CD14-positive monocyte (primary cell): ENCODE data around the gene TRAFD1. TPM values are rescaled to one million over a fixed set of nuclear protein-coding genes. Genes with fewer than 3 reads are reported as not detected.

Experiments used
- DNase-seq, 3 donors: peaks; one replicate each; pipeline ENCODE4 v3.0.0-alpha.2; 2011 to 2022
- H2AFZ ChIP-seq: 2 replicates; pipeline ENCODE4 v1.6.0; 2012; ENCODE audit warnings: mild to moderate bottlenecking, low read depth, low read length, inconsistent platforms; ENCODE audit not compliant: insufficient read depth, poor library complexity, severe bottlenecking
- H3K27ac ChIP-seq, 2 donors: 1 replicate in 1 of 2; 2 replicates in 1 of 2; pipeline ENCODE4 v1.5.1; 2012 to 2013; ENCODE audit warnings: low read length in 2 of 2, control low read depth in 1 of 2, inconsistent platforms in 1 of 2, low read depth in 1 of 2, mild to moderate bottlenecking in 1 of 2
- H3K27me3 ChIP-seq, 2 donors: one replicate each; pipeline versions ENCODE4 v1.6.0 to v1.6.1; 2011 to 2013; ENCODE audit warnings: low read length in 2 of 2; ENCODE audit not compliant: control insufficient read depth in 2 of 2, insufficient read depth in 2 of 2
- H3K36me3 ChIP-seq, 2 donors: replicated peaks in 1 of 2; 1 replicate in 1 of 2; 2 replicates in 1 of 2; pipeline versions ENCODE4 v1.5.1 to v1.6.1; 2012 to 2013; ENCODE audit warnings: low read length in 2 of 2, control low read depth in 1 of 2, inconsistent platforms in 1 of 2, mild to moderate bottlenecking in 1 of 2; ENCODE audit not compliant: insufficient read depth in 2 of 2, control insufficient read depth in 1 of 2
- H3K4me1 ChIP-seq, 2 donors: 1 replicate in 1 of 2; 2 replicates in 1 of 2; pipeline versions ENCODE4 v1.5.1 to v1.6.1; 2012 to 2013; ENCODE audit warnings: low read length in 2 of 2, control low read depth in 1 of 2, inconsistent platforms in 1 of 2, mild to moderate bottlenecking in 1 of 2, moderate library complexity in 1 of 2; ENCODE audit not compliant: insufficient read depth in 2 of 2, control insufficient read depth in 1 of 2
- H3K4me2 ChIP-seq: replicated peaks from 2 replicates; pipeline ENCODE3; 2012; ENCODE audit warnings: low read length, moderate library complexity, mild to moderate bottlenecking; ENCODE audit not compliant: poor library complexity, severe bottlenecking; ENCODE audit errors: extremely low read depth
- H3K4me3 ChIP-seq, 3 experiments: fragments of 200-600 bp in 1 of 3; sonication (generic) in 1 of 3; replicated peaks in 1 of 3; 1 replicate in 2 of 3; 2 replicates in 1 of 3; pipeline ENCODE4 v1.5.1; 2011 to 2013; ENCODE audit warnings: low read length in 3 of 3, mild to moderate bottlenecking in 3 of 3, control low read depth in 2 of 3, low read depth in 2 of 3, inconsistent platforms in 1 of 3, moderate library complexity in 1 of 3
- H3K79me2 ChIP-seq: 2 replicates; pipeline ENCODE4 v1.6.0; 2012; ENCODE audit warnings: mild to moderate bottlenecking, control low read depth, inconsistent platforms, low read length, moderate library complexity; ENCODE audit not compliant: insufficient read depth
- H3K9ac ChIP-seq: 2 replicates; pipeline ENCODE4 v1.6.0; 2017; ENCODE audit warnings: low read length, mild to moderate bottlenecking; ENCODE audit not compliant: insufficient read depth, poor library complexity, severe bottlenecking
- H3K9me3 ChIP-seq, 2 donors: replicated peaks in 1 of 2; 1 replicate in 1 of 2; 2 replicates in 1 of 2; pipeline versions ENCODE4 v1.5.1 to v1.6.1; 2012 to 2013; ENCODE audit warnings: low read length in 2 of 2, control low read depth in 1 of 2; ENCODE audit not compliant: control insufficient read depth in 1 of 2, insufficient read depth in 1 of 2
- H4K20me1 ChIP-seq: 2 replicates; pipeline ENCODE4 v1.6.0; 2012; ENCODE audit warnings: mild to moderate bottlenecking, low read length, control low read depth, moderate library complexity; ENCODE audit not compliant: insufficient read depth
- H3K27ac Mint-ChIP-seq, 7 donors: one replicate each; pipeline ENCODE4 v1.8.0; 2020; ENCODE audit warnings: mild to moderate bottlenecking in 7 of 7, mixed read lengths in 7 of 7, moderate library complexity in 6 of 7, inconsistent platforms in 2 of 7
- H3K27me3 Mint-ChIP-seq, 3 donors: one replicate each; pipeline ENCODE4 v1.8.0; 2021 to 2022; ENCODE audit warnings: low read depth in 3 of 3, mild to moderate bottlenecking in 3 of 3, mixed read lengths in 3 of 3, moderate library complexity in 3 of 3, inconsistent platforms in 1 of 3
- H3K36me3 Mint-ChIP-seq, 2 donors: one replicate each; pipeline ENCODE4 v1.8.0; 2020; ENCODE audit warnings: mixed read lengths in 2 of 2, inconsistent platforms in 1 of 2, mild to moderate bottlenecking in 1 of 2
- H3K4me1 Mint-ChIP-seq: one replicate; pipeline ENCODE4 v1.8.0; 2020; ENCODE audit warnings: mild to moderate bottlenecking, mixed read lengths
- H3K4me3 Mint-ChIP-seq, 2 donors: one replicate each; pipeline ENCODE4 v1.8.0; 2020; ENCODE audit warnings: mild to moderate bottlenecking in 2 of 2, mixed read lengths in 2 of 2, moderate library complexity in 1 of 2
- H3K9me3 Mint-ChIP-seq, 7 donors: one replicate each; pipeline ENCODE4 v1.8.0; 2020 to 2022; ENCODE audit warnings: mixed read lengths in 7 of 7, mild to moderate bottlenecking in 6 of 7, moderate library complexity in 6 of 7, inconsistent platforms in 2 of 7
- WGBS: methylation state at CpG from one replicate; pipeline ENCODE4 v1.1.5; 2013; ENCODE audit warnings: missing lambda C conversion rate; ENCODE audit not compliant: insufficient coverage; 5-methylcytosine and 5-hydroxymethylcytosine counted together
- intact Hi-C, 2 donors: fragments of 100-400 bp; cut with micrococcal nuclease; formaldehyde crosslinking; loops; one replicate each; pipeline versions ENCODE4 v1.15.0 to v1.15.1; 2023
- polyA plus RNA-seq, 3 donors: library from polyadenylated mRNA; depleted of rRNA in 1 of 3; unstranded in 2 of 3; stranded (reverse) in 1 of 3; fragments of 300-500 nt in 2 of 3; fragments of >200 nt in 1 of 3; fragmentation: Illumina TruSeq in 2 of 3; gene quantifications; 1 replicate in 2 of 3; 2 replicates in 1 of 3; pipeline ENCODE4 v1.2.3, GENCODE V29; 2012 to 2021
- TF ChIP-seq, protein P1 (sequence below): fragments of 200-600 bp; IDR thresholded peaks from one replicate; pipeline ENCODE4 v1.8.0; 2022; ENCODE audit warnings: antibody characterized with exemption, mild to moderate bottlenecking

TRAFD1 gene
- polyA plus RNA-seq, 3 donors, result 35.2 to 83.6 (median 82.3) TPM

DNA sequence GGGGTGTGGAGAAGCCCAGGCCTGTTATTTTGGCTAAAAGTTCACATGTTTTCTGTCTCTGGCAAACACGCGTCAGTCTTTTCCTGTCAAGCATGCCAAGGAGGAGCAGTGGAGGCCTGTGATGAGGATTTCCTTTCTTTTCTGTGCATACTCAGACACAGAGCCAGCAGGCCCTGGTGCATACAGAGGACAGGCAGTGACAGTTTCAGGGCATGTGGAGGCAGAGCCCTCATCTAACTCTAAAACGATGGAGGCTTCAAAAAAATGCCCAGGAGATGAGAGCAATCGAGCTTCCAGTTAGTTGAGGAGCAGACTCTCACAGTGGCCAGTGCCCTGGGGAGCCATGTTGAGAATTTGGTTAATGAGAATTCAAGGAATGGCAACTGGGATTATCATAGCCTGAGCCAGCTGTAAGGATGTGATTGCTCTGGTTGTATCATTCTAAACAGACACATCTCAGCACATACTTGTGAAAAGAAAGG lies 66.5 kb downstream of the TRAFD1 start:
- peaks cover 12% of the 10 kb centered on the region for H3K4me1 Mint-ChIP-seq
- Histone ChIP-seq H3K4me2 (no peak overlapping the region), H3K79me2 (no peaks in the 10 kb centered on the region), H3K9me3 (no peaks in the 10 kb centered on the region), H3K4me1 (peaks cover 8 to 15% of the 10 kb centered on the region in 2 donors), H2AFZ (no peak overlapping the region), H4K20me1 (no peaks in the 10 kb centered on the region), H3K36me3 (peaks cover 55 to 82% of the 10 kb centered on the region in 2 donors), H3K27me3 (no peaks in the 10 kb centered on the region), H3K9ac (no peak overlapping the region), H3K27ac (peak overlapping the region in 1 of 2 donors; percentile 50), H3K4me3 (no peak overlapping the region)
- no peak for DNase-seq
- 92% methylated on average over 4 of the region's 4 CpGs for WGBS
- no peak overlapping the region for H3K4me3 Mint-ChIP-seq
- peaks cover 64 to 76% of the 10 kb centered on the region in 2 donors for H3K36me3 Mint-ChIP-seq
- H3K9me3 Mint-ChIP-seq, result no peaks in the 10 kb centered on the region
- TF ChIP-seq, protein P1, sequence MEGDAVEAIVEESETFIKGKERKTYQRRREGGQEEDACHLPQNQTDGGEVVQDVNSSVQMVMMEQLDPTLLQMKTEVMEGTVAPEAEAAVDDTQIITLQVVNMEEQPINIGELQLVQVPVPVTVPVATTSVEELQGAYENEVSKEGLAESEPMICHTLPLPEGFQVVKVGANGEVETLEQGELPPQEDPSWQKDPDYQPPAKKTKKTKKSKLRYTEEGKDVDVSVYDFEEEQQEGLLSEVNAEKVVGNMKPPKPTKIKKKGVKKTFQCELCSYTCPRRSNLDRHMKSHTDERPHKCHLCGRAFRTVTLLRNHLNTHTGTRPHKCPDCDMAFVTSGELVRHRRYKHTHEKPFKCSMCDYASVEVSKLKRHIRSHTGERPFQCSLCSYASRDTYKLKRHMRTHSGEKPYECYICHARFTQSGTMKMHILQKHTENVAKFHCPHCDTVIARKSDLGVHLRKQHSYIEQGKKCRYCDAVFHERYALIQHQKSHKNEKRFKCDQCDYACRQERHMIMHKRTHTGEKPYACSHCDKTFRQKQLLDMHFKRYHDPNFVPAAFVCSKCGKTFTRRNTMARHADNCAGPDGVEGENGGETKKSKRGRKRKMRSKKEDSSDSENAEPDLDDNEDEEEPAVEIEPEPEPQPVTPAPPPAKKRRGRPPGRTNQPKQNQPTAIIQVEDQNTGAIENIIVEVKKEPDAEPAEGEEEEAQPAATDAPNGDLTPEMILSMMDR, result no peak
- peak overlapping the region in 3 of 7 donors; percentile 2 to 70 (median 16) for H3K27ac Mint-ChIP-seq
- peaks cover 0 to 2% (median 0%) of the 10 kb centered on the region in 3 donors for H3K27me3 Mint-ChIP-seq
- intact Hi-C loops, result no loop called here

DNA sequence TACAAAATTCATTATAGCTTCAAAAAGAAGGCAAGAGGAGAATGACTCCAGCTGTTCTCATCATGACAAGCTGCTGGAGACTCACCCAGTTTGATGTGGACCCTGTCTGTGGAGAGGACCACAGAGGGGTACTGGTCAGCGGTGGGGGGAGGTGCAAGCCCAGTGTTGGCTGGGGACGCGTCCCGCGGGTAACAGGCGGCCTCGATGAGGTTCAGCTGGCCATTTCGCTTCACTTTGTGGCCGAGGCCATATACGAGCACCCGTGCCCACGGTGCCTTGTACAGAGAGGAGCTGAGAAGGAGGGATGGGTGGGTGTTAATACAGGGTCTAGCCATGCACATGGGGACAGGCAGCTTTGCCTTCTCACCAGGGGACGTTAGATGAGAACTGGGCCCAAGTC lies 67.1 kb downstream of the TRAFD1 start:
- H4K20me1 ChIP-seq, result no peaks in the 10 kb centered on the region
- Mint-ChIP-seq H3K4me1 (peaks cover 12% of the 10 kb centered on the region), H3K9me3 (no peaks in the 10 kb centered on the region), H3K4me3 (no peak overlapping the region), H3K27ac (peak overlapping the region in 1 of 7 donors; percentile 63), H3K27me3 (no peaks in the 10 kb centered on the region), H3K36me3 (peaks cover 65 to 75% of the 10 kb centered on the region in 2 donors)
- peaks cover 51 to 82% of the 10 kb centered on the region in 2 donors for H3K36me3 ChIP-seq
- H2AFZ ChIP-seq, result no peak overlapping the region
- no peak overlapping the region for H3K4me3 ChIP-seq
- H3K4me1 ChIP-seq, result peaks cover 8 to 15% of the 10 kb centered on the region in 2 donors
- H3K9me3 ChIP-seq, result no peaks in the 10 kb centered on the region
- no peak overlapping the region for H3K9ac ChIP-seq
- TF ChIP-seq, protein P1, result no peak
- H3K79me2 ChIP-seq, result no peaks in the 10 kb centered on the region
- no peaks in the 10 kb centered on the region for H3K27me3 ChIP-seq
- WGBS, result 96% methylated on average over 12 of the region's 13 CpGs
- no peak for DNase-seq
- H3K27ac ChIP-seq, result no peak overlapping the region
- no peak overlapping the region for H3K4me2 ChIP-seq
- intact Hi-C loops, result no loop called here
